ENCODE results near the gene CTNNA3. TPM values are rescaled to one million over a fixed set of nuclear protein-coding genes. Genes with fewer than 3 reads are reported as not detected.

CTNNA3 gene
- total RNA-seq, 1 experiment from 2014 or later: 0.85 TPM

GRCh38 chr10:66049335-66049734 is 1646.7 kb downstream of the CTNNA3 start:
- no peak for DNase-seq (ENCODE audit: low read depth, low spot score)
- Histone ChIP-seq H3K36me3 (ENCODE audit: control insufficient read depth, insufficient read depth, low read length) (no peaks in the 10 kb centered on the region), H3K27me3 (ENCODE audit: control insufficient read depth, insufficient read depth, low read length) (no peaks in the 10 kb centered on the region), H3K9me3 (ENCODE audit: control insufficient read depth, insufficient read depth, low read depth, low read length) (no peaks in the 10 kb centered on the region; the same call in 1 of the 2 replicates), H3K4me1 (ENCODE audit: control insufficient read depth, insufficient read depth, low read length) (no peaks in the 10 kb centered on the region), H3K27ac (ENCODE audit: low read length) (no peak overlapping the region), H3K4me3 (ENCODE audit: low read depth in 2 of 2, low read length in 2 of 2) (no peak overlapping the region)
- no peak for ATAC-seq
- intact Hi-C loops (cut with micrococcal nuclease; ENCODE audit: unreplicated experiment) (no loop called here), in situ Hi-C loops (cut with HindIII; ENCODE audit: low pct_unique_long_range_greater_than_20kb, low sequenced_read_pairs) (no loop called here)
- ChIA-PET CTCF (no interaction called here), POLR2A (interaction anchor here (0.7 kb wide), 1 partner anchor 774 kb away, joined by 3 read pairs; no protein-coding TSS in a partner anchor)
- no peak for TF ChIP-seq POLR2AphosphoS5 (IDR thresholded peaks at IDR 0.05; ENCODE audit: low read depth, low read length)
- TF ChIP-seq REST (IDR thresholded peaks at IDR 0.05; ENCODE audit: insufficient read depth in 1 of 2, low read depth in 2 of 2, low read length in 1 of 2): no peak
- TF ChIP-seq TCF7L2 (IDR thresholded peaks at IDR 0.05; ENCODE audit: low read depth, low read length): no peak
- no peak for TF ChIP-seq SIN3A (IDR thresholded peaks at IDR 0.05; ENCODE audit: borderline replicate concordance, insufficient read depth, low read depth, low read length)
- no peak for TF ChIP-seq CTCF (IDR thresholded peaks at IDR 0.05)
- no TSS peak for BruUV-seq (replicated peaks)

GRCh38 chr10:66045859-66046258 is 1650.1 kb downstream of the CTNNA3 start:
- ChIA-PET POLR2A (no interaction called here), CTCF (no interaction called here)
- H3K27ac ChIP-seq (ENCODE audit: low read length): no peak overlapping the region
- no peaks in the 10 kb centered on the region; the same call in 1 of the 2 replicates for H3K9me3 ChIP-seq (ENCODE audit: control insufficient read depth, insufficient read depth, low read depth, low read length)
- intact Hi-C loops (cut with micrococcal nuclease; ENCODE audit: unreplicated experiment): no loop called here
- ATAC-seq (no peak), DNase-seq (ENCODE audit: low read depth, low spot score) (no peak)
- no TSS peak for BruUV-seq (replicated peaks)
- no peak for TF ChIP-seq SIN3A (IDR thresholded peaks at IDR 0.05; ENCODE audit: borderline replicate concordance, insufficient read depth, low read depth, low read length)
- no peak overlapping the region for H3K4me3 ChIP-seq (ENCODE audit: low read depth in 2 of 2, low read length in 2 of 2)
- in situ Hi-C loops (cut with HindIII; ENCODE audit: low pct_unique_long_range_greater_than_20kb, low sequenced_read_pairs): no loop called here
- no peaks in the 10 kb centered on the region for H3K4me1 ChIP-seq (ENCODE audit: control insufficient read depth, insufficient read depth, low read length)
- H3K27me3 ChIP-seq (ENCODE audit: control insufficient read depth, insufficient read depth, low read length): no peaks in the 10 kb centered on the region
- no peaks in the 10 kb centered on the region for H3K36me3 ChIP-seq (ENCODE audit: control insufficient read depth, insufficient read depth, low read length)

- H3K27me3 ChIP-seq (ENCODE audit: control insufficient read depth, insufficient read depth, low read length): no peaks in the 10 kb centered on the region
- no peaks in the 10 kb centered on the region for H3K4me1 ChIP-seq (ENCODE audit: control insufficient read depth, insufficient read depth, low read length)
- in situ Hi-C loops (cut with HindIII; ENCODE audit: low pct_unique_long_range_greater_than_20kb, low sequenced_read_pairs) (no loop called here), intact Hi-C loops (cut with micrococcal nuclease; ENCODE audit: unreplicated experiment) (no loop called here)
- no peaks in the 10 kb centered on the region for H3K36me3 ChIP-seq (ENCODE audit: control insufficient read depth, insufficient read depth, low read length)
- no peaks in the 10 kb centered on the region; the same call in 1 of the 2 replicates for H3K9me3 ChIP-seq (ENCODE audit: control insufficient read depth, insufficient read depth, low read depth, low read length)
- ATAC-seq (no peak), DNase-seq (ENCODE audit: low read depth, low spot score) (no peak)
- TF ChIP-seq SIN3A (IDR thresholded peaks at IDR 0.05; ENCODE audit: borderline replicate concordance, insufficient read depth, low read depth, low read length) (no peak), CTCF (IDR thresholded peaks at IDR 0.05) (no peak), POLR2AphosphoS5 (IDR thresholded peaks at IDR 0.05; ENCODE audit: low read depth, low read length) (no peak), TCF7L2 (IDR thresholded peaks at IDR 0.05; ENCODE audit: low read depth, low read length) (no peak), REST (IDR thresholded peaks at IDR 0.05; ENCODE audit: insufficient read depth in 1 of 2, low read depth in 2 of 2, low read length in 1 of 2) (no peak)
- CTCF ChIA-PET: no interaction called here
- H3K27ac ChIP-seq (ENCODE audit: low read length): no peak overlapping the region
- POLR2A ChIA-PET: no interaction called here
- no TSS peak for BruUV-seq (replicated peaks)
- H3K4me3 ChIP-seq (ENCODE audit: low read depth in 2 of 2, low read length in 2 of 2): no peak overlapping the region
Measured at GRCh38 chr10:66041771-66042170, 1654.2 kb downstream of the CTNNA3 start.
